NT2/D1 (cell line): ENCODE data around the gene STXBP5L.
"Not testable (repeated sequence)": the region's sequence is repeated elsewhere in the genome, so short reads cannot be mapped to it uniquely, and the experiment has no call there.

ENCODE experiments used
- SUZ12 ChIP-seq: IDR thresholded peaks from 2 replicates; pipeline ENCODE4 v1.6.1; 2011; ENCODE audit not compliant: insufficient read length, insufficient read depth; ENCODE audit errors: extremely low read depth
- YY1 ChIP-seq: IDR thresholded peaks from 2 replicates; pipeline ENCODE4 v1.6.1; 2011; ENCODE audit not compliant: insufficient read length, insufficient read depth
- ZNF274 ChIP-seq: IDR thresholded peaks from 2 replicates; pipeline ENCODE4 v1.6.1; 2011; ENCODE audit warnings: mild to moderate bottlenecking, low read depth, low read length

DNA sequence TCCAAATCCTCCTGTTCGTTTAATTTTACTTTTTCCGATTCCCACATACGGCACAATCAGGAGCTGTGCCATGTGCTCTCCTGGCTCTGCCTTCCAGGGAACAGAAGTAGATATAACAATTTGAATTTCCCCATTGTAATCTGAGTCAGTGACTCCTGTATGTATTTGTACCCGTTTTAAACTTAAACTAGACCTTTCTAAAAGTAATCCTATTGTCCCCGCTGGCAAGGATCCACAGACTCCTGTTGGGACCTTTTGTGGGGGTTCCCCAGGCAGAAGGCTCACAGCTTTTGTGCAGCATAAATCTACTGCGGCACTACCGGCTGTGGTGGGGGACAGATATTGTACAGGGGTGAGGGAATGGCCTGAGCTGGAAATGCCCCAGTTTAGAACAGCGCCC lies 490.0 kb downstream of the STXBP5L start:
- not testable (repeated sequence) for TF ChIP-seq YY1, ZNF274, SUZ12
